ENCODE measurements around the gene PROSER2.

DNA sequence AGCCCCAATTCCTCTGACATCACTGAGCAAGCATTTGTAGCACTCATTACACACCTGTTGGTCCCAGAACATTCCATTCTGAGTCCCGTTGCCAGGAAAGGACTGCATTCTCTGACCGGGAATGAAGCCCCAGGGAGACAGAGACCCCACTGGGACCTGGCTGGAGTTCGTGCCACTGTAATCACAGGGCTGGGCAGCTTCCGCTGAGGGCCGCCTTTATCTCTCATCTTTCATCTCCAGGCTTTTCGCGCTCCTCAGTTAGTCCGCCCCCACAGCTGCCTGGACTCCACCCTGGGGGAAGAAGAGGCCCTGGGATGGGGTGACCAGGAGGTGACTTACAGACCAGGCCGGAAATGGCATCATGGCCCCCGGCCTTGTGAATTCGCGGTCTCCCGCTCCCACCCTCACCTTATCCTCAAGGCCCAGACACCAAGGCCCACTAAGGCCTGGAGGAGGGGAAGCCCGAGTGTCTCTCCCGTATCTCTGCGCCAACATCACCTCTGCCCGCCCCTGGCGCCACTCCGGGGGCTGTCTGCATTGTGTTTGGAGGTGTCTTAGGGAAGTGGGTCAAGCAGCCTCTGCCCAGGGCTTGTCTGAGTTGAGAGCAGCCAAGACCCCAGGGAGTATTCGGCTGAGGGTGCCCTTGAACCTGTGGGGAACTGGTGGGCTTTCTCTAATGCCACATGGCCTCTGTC lies 75.4 kb downstream of the PROSER2 start:
- TF ChIP-seq, protein P1, sequence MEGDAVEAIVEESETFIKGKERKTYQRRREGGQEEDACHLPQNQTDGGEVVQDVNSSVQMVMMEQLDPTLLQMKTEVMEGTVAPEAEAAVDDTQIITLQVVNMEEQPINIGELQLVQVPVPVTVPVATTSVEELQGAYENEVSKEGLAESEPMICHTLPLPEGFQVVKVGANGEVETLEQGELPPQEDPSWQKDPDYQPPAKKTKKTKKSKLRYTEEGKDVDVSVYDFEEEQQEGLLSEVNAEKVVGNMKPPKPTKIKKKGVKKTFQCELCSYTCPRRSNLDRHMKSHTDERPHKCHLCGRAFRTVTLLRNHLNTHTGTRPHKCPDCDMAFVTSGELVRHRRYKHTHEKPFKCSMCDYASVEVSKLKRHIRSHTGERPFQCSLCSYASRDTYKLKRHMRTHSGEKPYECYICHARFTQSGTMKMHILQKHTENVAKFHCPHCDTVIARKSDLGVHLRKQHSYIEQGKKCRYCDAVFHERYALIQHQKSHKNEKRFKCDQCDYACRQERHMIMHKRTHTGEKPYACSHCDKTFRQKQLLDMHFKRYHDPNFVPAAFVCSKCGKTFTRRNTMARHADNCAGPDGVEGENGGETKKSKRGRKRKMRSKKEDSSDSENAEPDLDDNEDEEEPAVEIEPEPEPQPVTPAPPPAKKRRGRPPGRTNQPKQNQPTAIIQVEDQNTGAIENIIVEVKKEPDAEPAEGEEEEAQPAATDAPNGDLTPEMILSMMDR (IDR thresholded peaks at IDR 0.05), result no peak
- TF ChIP-seq POLR2A (IDR thresholded peaks at IDR 0.05) (no peak), POLR2AphosphoS5 (IDR thresholded peaks at IDR 0.05) (peak; percentile 38 to 70 (median 53))
